ENCODE measurements around the gene COL28A1. TPM values are rescaled to one million over a fixed set of nuclear protein-coding genes. Genes with fewer than 3 reads are reported as not detected.

COL28A1 gene
- total RNA-seq, 2 experiments from 2014 or later, result not detected

GRCh38 chr7:7385421-7385820 is 150.3 kb downstream of the COL28A1 start:
- no peak overlapping the region for H3K27ac Mint-ChIP-seq
- DNase-seq (no peak), ATAC-seq (no peak)
- intact Hi-C loops (cut with micrococcal nuclease), result no loop called here
- H3K9me3 Mint-ChIP-seq, result no peaks in the 10 kb centered on the region
- ChIA-PET CTCF (no interaction called here), POLR2A (no interaction called here)
- H3K4me3 Mint-ChIP-seq, result no peak overlapping the region
- TF ChIP-seq CTCF (IDR thresholded peaks at IDR 0.05), result no peak
- no peaks in the 10 kb centered on the region for H3K27me3 Mint-ChIP-seq
- no peaks in the 10 kb centered on the region for H3K4me1 Mint-ChIP-seq (ENCODE audit: low read depth)
- H3K36me3 Mint-ChIP-seq (ENCODE audit: low read depth), result no peaks in the 10 kb centered on the region

DNA sequence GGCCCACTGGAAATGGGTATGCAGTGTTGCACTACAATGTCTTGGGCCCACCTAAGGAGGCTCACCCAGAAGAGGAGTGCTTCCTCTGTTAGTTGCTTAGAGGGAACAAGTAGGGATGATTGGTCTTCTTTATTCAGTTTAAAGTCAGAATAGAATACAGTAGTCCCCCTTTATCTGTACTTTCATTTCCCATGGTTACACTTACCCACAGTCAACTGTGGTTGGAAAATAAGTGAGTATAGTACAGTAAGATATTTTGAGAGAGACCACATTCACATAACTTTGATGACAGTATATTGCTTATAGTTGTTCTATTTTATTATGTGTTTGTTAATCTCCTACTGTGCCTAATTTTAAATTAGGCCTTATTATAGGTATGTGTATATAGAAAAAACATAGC is 151.4 kb downstream of the COL28A1 start:
- intact Hi-C loops (cut with micrococcal nuclease), result no loop called here
- Mint-ChIP-seq H3K4me3 (no peak overlapping the region), H3K36me3 (ENCODE audit: low read depth) (no peaks in the 10 kb centered on the region), H3K27me3 (no peaks in the 10 kb centered on the region), H3K27ac (no peak overlapping the region), H3K9me3 (no peaks in the 10 kb centered on the region), H3K4me1 (ENCODE audit: low read depth) (no peaks in the 10 kb centered on the region)
- peak; percentile 39 for ATAC-seq
- CTCF ChIA-PET, result no interaction called here
- POLR2A ChIA-PET, result no interaction called here
- DNase-seq, result no peak
- no peak for TF ChIP-seq CTCF (IDR thresholded peaks at IDR 0.05)

GRCh38 chr7:7375538-7375937 is 160.1 kb downstream of the COL28A1 start:
- CTCF ChIA-PET, result no interaction called here
- DNase-seq (no peak), ATAC-seq (no peak)
- Mint-ChIP-seq H3K36me3 (ENCODE audit: low read depth) (no peaks in the 10 kb centered on the region), H3K27ac (no peak overlapping the region), H3K27me3 (no peaks in the 10 kb centered on the region), H3K4me1 (ENCODE audit: low read depth) (no peaks in the 10 kb centered on the region), H3K4me3 (no peak overlapping the region), H3K9me3 (no peaks in the 10 kb centered on the region)
- TF ChIP-seq CTCF (IDR thresholded peaks at IDR 0.05), result no peak
- POLR2A ChIA-PET, result no interaction called here
- intact Hi-C loops (cut with micrococcal nuclease), result no loop called here

DNA sequence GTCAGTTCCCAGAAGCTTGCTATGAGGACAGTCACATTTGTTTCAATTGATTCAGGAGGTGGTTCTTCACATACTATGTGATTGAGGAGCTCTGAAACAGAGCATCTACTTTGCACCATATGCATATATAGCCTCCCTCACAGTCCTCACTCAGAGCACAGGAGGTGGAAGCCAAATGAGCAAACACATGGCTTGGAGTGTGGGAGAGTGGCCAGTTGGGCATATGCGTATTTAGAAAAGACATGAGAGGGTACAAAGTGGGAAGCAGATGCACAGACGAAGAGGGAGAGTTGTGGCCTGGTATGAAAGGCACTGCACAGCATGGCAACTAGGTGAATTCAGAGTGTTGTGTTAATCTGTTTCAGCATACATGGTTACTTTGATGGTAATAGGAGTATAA is 165.6 kb downstream of the COL28A1 start:
- H3K4me3 Mint-ChIP-seq, result no peak overlapping the region
- H3K27ac Mint-ChIP-seq, result no peak overlapping the region
- TF ChIP-seq CTCF (IDR thresholded peaks at IDR 0.05), result no peak
- no peaks in the 10 kb centered on the region for H3K4me1 Mint-ChIP-seq (ENCODE audit: low read depth)
- no peaks in the 10 kb centered on the region for H3K27me3 Mint-ChIP-seq
- DNase-seq (no peak), ATAC-seq (no peak)
- ChIA-PET POLR2A (no interaction called here), CTCF (interaction anchor here (0.6 to 2.5 kb wide), 2 partner anchors 267 to 941 kb away, joined by 3 to 6 read pairs; no protein-coding TSS in a partner anchor)
- H3K36me3 Mint-ChIP-seq (ENCODE audit: low read depth), result no peaks in the 10 kb centered on the region
- intact Hi-C loops (cut with micrococcal nuclease), result no loop called here
- no peaks in the 10 kb centered on the region for H3K9me3 Mint-ChIP-seq

DNA sequence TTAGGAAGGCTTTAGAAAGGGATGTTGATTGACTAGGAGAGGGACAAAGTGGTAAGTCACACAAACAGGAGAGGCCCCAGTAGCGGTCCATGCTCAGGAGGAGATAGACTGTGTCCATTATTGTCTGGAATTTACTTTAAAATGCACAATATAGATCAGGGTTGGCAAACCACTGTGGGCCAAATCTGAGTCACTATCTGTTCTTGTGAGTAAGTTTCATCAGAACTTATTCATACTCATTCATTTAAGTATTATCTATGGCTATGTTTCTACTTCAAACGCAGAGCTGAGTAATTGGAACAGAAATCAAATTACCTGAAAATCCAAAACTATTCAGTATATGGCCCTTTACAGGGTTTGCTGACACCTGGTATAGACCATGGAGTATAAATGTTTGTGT is 166.5 kb downstream of the COL28A1 start:
- Mint-ChIP-seq H3K27me3 (no peaks in the 10 kb centered on the region), H3K9me3 (no peaks in the 10 kb centered on the region), H3K36me3 (ENCODE audit: low read depth) (no peaks in the 10 kb centered on the region), H3K4me3 (no peak overlapping the region), H3K4me1 (ENCODE audit: low read depth) (no peaks in the 10 kb centered on the region), H3K27ac (no peak overlapping the region)
- intact Hi-C loops (cut with micrococcal nuclease), result no loop called here
- CTCF ChIA-PET, result interaction anchor here (1.0 to 1.3 kb wide), 2 partner anchors 263 to 266 kb away, joined by 3 to 6 read pairs; no protein-coding TSS in a partner anchor
- DNase-seq (no peak), ATAC-seq (no peak)
- TF ChIP-seq CTCF (IDR thresholded peaks at IDR 0.05), result no peak
- POLR2A ChIA-PET, result no interaction called here

Measured in activated CD8-positive, alpha-beta T cell treated with anti-CD3 and anti-CD28 coated beads for 36 hours (primary cell).